Measurements from ENCODE around the gene LFNG. TPM values are rescaled to one million over a fixed set of nuclear protein-coding genes. Genes with fewer than 3 reads are reported as not detected.

Gene LFNG
- total and polyA plus RNA-seq, 9 of the 15 experiments (the other 6 are each of a cell fraction or from before 2014, with no cell fraction given): 0.03 to 0.89 (median 0.25) TPM; not detected in 1

DNA sequence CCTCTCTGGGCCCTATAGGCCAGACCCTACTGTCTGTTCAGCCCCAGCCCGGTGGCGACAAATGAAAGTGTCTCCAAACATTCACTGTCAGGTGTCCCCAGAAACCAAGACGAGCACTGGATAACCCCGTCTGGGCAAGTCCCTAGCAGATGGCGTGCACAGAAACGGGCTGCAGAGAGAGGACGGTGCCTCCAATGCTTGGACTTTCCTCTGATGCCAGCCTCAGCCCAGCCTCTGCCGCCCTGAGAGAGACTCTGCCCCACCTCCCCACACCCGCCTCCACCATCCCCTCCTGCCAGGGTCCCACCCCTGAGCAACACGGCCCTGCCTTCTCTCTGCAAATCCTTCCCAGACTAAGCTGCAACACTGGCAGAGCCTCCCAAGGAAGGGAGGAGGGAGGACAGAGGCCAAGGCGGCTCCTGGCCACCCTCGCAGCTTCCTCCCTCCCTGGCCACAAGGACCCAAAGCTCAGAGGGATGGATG, 7.4 kb upstream of the LFNG start:
- no TSS peak for BruUV-seq (replicated peaks)
- CTCF ChIA-PET (ENCODE audit: low intra/inter-chr PET ratio): no interaction called here
- Histone ChIP-seq H2AFZ (ENCODE audit: low read depth, low read length) (no peak overlapping the region), H3K4me1 (replicated peaks in 1 of 2; ENCODE audit: control insufficient read depth in 2 of 2, insufficient read depth in 2 of 2, low read length in 2 of 2) (peaks cover 4 to 69% of the 10 kb centered on the region in 2 experiments; a peak in 4 of 5 replicates), H4K20me1 (replicated peaks; ENCODE audit: control insufficient read depth, insufficient read depth, low read length) (no peaks in the 10 kb centered on the region; the same call in 1 of the 2 replicates), H3K4me3 (no peak overlapping the region), H3K27ac (ENCODE audit: extremely low read depth, low read depth, low read length) (no peak overlapping the region), H3K27me3 (ENCODE audit: control insufficient read depth in 2 of 2, insufficient read depth in 2 of 2, low read length in 2 of 2) (peaks cover 0 to 35% of the 10 kb centered on the region in 2 experiments; a peak in 2 of 5 replicates), H3K4me2 (ENCODE audit: insufficient read depth, low read length) (no peak overlapping the region), H3K79me2 (ENCODE audit: control insufficient read depth, insufficient read depth, low read length) (no peaks in the 10 kb centered on the region), H3K9ac (ENCODE audit: insufficient read depth in 1 of 2, low read depth in 2 of 2, low read length in 2 of 2) (no peak overlapping the region; a peak in 1 of 4 replicates), H3K36me3 (ENCODE audit: control insufficient read depth, insufficient read depth, low read length) (no peaks in the 10 kb centered on the region), H3K9me3 (replicated peaks; ENCODE audit: control insufficient read depth, insufficient read depth, low read depth, low read length) (no peaks in the 10 kb centered on the region), H3K9me1 (ENCODE audit: control insufficient read depth, insufficient read depth, low read length) (no peaks in the 10 kb centered on the region)
- in situ Hi-C loops (cut with MboI): no loop called here
- 9% methylated on average over 7 of the region's 12 CpGs for WGBS (ENCODE audit: insufficient coverage, low coverage, missing lambda C conversion rate)
- intact Hi-C loops (cut with micrococcal nuclease): no loop called here
- FAIRE-seq: peak; percentile 37
- TF ChIP-seq CEBPG (CRISPR knock-in tag; IDR thresholded peaks at IDR 0.05): no peak
- TF ChIP-seq CEBPG (tag; conservative IDR thresholded peaks at IDR 0.05 in 1 of 2, IDR thresholded peaks at IDR 0.05 in 1 of 2): no peak
- no peak for TF ChIP-seq ZNF24 (IDR thresholded peaks at IDR 0.05)
- no peak for TF ChIP-seq ZEB2 (IDR thresholded peaks at IDR 0.05)
- no peak for TF ChIP-seq ESRRB (CRISPR knock-in tag; IDR thresholded peaks at IDR 0.05; ENCODE audit: borderline replicate concordance)
- TF ChIP-seq, protein P1, sequence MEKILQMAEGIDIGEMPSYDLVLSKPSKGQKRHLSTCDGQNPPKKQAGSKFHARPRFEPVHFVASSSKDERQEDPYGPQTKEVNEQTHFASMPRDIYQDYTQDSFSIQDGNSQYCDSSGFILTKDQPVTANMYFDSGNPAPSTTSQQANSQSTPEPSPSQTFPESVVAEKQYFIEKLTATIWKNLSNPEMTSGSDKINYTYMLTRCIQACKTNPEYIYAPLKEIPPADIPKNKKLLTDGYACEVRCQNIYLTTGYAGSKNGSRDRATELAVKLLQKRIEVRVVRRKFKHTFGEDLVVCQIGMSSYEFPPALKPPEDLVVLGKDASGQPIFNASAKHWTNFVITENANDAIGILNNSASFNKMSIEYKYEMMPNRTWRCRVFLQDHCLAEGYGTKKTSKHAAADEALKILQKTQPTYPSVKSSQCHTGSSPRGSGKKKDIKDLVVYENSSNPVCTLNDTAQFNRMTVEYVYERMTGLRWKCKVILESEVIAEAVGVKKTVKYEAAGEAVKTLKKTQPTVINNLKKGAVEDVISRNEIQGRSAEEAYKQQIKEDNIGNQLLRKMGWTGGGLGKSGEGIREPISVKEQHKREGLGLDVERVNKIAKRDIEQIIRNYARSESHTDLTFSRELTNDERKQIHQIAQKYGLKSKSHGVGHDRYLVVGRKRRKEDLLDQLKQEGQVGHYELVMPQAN (IDR thresholded peaks at IDR 0.05; ENCODE audit: borderline replicate concordance): no peak
- TF ChIP-seq MYNN (IDR thresholded peaks at IDR 0.05): no peak
- no peak for TF ChIP-seq MYNN (CRISPR knock-in tag; IDR thresholded peaks at IDR 0.05)
- no peak for TF ChIP-seq MEF2A (IDR thresholded peaks at IDR 0.05; ENCODE audit: control insufficient read depth, low read depth, low read length)
- TF ChIP-seq, protein P2, sequence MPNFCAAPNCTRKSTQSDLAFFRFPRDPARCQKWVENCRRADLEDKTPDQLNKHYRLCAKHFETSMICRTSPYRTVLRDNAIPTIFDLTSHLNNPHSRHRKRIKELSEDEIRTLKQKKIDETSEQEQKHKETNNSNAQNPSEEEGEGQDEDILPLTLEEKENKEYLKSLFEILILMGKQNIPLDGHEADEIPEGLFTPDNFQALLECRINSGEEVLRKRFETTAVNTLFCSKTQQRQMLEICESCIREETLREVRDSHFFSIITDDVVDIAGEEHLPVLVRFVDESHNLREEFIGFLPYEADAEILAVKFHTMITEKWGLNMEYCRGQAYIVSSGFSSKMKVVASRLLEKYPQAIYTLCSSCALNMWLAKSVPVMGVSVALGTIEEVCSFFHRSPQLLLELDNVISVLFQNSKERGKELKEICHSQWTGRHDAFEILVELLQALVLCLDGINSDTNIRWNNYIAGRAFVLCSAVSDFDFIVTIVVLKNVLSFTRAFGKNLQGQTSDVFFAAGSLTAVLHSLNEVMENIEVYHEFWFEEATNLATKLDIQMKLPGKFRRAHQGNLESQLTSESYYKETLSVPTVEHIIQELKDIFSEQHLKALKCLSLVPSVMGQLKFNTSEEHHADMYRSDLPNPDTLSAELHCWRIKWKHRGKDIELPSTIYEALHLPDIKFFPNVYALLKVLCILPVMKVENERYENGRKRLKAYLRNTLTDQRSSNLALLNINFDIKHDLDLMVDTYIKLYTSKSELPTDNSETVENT (CRISPR knock-in tag; IDR thresholded peaks at IDR 0.05): no peak
- DNase-seq (ENCODE audit: extremely low read depth in 1 of 4, low spot score in 3 of 4): no peak
- POLR2A ChIA-PET: interaction anchor here (0.6 kb wide), 1 partner anchor 113 kb away, joined by 3 read pairs; no protein-coding TSS in a partner anchor
- no peak for ATAC-seq
